ENCODE data around the gene MCM6.
"Not testable (repeated sequence)": the region's sequence is repeated elsewhere in the genome, so short reads cannot be mapped to it uniquely, and the experiment has no call there.

MCM6 gene

DNA sequence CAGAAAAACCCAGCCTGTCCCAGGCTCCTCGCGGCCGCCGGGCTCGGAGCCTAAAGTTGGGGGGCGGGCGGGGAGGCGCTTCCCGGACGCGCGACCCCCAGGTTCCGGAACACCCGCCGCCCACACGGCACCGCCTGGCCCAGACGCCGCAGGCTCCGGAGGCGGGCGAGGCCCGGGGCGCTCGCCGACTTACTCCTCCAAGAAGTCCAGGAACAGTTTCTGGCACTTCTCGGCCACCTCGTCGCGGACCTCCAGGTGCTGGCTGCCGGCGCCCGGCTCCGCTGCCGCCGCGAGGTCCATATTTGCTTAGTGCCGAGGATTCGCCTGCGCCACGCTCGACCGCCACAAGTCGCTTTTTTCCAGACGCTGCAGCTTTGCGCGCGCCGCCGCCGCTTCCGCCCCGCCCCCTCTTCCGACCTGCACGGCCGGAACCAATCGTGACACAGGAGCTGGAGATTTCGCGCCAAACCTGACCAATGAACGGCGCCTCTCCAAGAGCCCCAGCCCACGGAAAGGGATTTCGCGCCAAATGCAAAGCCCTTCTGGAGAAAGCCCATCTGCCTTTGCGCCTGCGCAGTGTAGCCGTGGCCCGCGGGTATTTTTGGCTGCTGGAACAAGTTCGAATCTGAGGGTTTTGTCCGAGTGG is at the start of gene MCM6:
Gene MCM6 (minus strand): TSS at position 378 of the 646 bp plus-strand sequence. CDS start 78 bp downstream, at position 300.
- peak; percentile 99 for DNase-seq (ENCODE audit: low spot score)

DNA sequence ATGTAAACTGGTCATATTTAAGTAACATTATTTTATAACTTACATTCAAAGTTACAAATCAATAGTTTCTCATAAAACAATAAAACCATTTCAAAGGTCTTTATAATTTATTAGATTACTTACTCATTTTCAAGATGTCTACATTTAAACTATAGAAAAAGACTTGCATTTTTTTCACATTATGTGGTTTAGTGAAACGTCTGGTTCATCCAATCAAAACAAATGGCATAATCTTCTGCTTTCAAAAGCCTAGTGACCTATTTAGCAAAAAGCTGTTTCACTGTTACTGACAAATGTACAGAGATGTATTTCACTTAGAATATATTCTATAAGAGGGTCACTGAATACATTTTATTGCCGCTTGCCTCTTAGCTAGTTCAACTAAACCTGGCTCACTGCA is 49.3 kb upstream of the MCM6 start:
- no peak for DNase-seq (ENCODE audit: low spot score)

GRCh38 chr2:135916207-135916606 is 40.0 kb upstream of the MCM6 start:
- peak; percentile 47 for DNase-seq (ENCODE audit: low spot score)

GRCh38 chr2:135914485-135914884 is 38.2 kb upstream of the MCM6 start:
- no peak for DNase-seq (ENCODE audit: low spot score)

GRCh38 chr2:135913727-135914365 is 37.6 kb upstream of the MCM6 start:
- peak; percentile 58 for DNase-seq (ENCODE audit: low spot score)

DNA sequence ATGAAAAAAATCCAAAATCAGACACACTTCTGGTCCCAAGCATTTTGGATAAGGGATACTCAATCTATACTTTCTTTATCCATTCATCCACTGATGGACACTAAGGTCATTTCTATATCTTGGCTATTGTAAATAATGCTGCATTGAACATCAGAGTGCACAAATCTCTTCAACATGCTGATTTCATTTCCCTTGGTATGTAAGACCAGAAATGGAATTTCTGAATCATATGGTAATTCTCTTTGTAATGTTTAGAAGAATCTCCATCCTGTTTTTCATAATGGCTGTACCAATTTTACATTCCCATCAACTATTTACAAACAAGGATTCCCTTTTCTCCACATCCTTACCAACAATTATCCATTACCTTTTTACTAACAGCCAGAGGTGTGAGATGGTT is 33.7 kb upstream of the MCM6 start:
- DNase-seq (ENCODE audit: low spot score): no peak

DNA sequence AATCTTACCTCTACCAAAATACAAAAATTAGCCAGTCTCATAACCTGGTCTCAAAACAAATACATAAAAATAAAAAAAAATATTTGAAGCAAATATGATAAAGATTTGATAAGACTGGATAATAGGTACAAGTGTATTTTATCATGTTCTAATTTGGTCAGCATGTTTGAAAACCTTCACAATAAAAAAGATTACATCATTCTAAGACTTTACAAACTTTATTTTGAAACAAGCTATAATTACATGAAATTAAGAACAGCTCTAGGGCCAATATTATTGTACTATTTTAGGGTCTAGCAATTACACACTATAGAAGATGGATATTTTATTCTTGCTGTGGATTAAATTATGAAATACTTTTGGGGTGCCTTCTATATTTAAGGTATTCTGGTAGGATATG is 29.4 kb upstream of the MCM6 start:
- DNase-seq (ENCODE audit: low spot score): no peak

DNA sequence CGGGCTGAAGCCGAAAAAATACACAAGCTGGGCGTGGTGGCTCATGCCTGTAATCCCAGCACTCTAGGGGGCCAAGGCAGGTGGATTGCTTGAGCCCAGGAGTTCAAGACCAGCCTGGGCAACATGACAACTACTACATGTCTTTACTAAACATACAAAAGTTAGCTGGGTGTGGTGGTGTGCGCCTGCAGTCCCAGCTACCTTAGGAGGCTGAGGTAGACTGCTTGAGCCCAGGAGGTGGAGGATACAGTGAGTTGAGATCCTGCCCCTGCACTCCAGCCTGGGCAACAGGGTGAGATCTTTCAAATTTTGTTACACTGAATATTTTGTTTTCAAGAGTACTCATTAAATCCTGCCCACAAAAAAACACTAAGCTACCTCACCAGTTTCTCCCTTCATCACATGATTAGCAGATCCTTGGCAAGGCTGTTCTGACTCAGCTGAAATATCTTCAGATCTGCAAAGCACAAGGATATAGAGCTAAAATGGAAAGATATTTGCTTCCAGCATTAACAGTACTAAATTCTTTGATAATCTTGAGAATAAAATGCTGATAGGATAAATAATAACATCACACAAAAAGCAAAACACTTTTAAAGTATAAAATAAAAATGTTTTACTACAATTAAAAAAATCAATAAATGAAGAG is 28.2 kb upstream of the MCM6 start:
- peak; percentile 30 for DNase-seq (ENCODE audit: low spot score)

DNA sequence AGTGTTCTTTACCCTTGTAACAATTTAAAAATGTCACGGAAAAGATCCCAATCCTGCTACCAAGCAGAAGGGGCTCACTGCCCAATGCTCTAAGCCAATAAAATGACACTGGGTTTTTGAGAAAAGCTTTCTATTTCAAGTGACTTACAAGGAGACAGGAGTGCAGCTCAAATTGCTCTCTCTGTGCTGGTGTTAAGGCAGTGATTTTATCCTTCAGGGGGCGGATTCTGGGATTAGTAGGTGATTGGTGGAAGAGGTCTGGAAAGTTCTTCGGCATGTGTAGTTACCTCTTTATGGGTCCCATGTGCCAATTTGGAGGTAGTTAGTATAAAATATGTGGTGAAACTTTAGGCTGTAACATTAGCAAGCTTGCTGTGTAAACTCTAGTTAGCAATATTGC is 27.4 kb upstream of the MCM6 start:
- DNase-seq (ENCODE audit: low spot score): no peak

DNA sequence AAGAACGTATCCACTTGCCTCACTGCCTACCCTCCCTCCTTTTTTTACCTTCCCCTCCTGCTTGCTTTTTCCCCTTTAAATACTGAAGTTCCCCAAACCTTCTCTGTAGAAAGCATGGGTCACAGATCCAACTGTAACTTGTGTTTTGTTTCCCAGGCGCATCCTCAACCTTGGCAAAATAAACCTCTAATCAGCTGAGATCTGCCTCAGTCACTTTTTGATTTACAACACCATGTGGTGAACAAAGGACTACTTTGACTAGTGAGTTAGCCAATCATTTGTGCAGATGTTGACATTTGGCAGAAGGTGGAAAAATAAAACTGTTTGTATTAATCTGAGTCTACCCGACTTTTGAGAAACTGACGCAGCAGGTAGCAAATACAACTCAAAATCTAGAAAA is 23.3 kb upstream of the MCM6 start:
- DNase-seq (ENCODE audit: low spot score): no peak

GRCh38 chr2:135898234-135898786 is 22.1 kb upstream of the MCM6 start:
- peak; percentile 12 for DNase-seq (ENCODE audit: low spot score)

DNA sequence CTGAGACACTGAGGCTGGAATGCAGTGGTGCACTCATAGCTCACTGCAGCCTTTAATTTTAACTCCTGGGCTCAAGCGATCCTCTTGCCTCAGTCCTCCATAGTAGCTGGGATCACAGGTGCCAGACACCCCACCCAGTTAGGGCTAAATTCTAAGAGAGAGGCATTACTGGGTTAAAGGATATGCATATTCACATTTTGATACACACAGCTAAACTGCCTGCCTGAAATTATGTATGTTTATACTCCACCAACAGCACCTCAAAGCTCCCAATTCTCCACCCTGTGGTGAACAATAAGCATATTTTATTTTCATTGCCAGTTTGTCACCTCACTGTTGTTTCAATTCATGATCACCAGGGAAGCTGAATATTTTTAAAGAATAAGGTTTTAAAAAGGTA is 18.7 kb upstream of the MCM6 start:
- DNase-seq (ENCODE audit: low spot score): no peak

DNA sequence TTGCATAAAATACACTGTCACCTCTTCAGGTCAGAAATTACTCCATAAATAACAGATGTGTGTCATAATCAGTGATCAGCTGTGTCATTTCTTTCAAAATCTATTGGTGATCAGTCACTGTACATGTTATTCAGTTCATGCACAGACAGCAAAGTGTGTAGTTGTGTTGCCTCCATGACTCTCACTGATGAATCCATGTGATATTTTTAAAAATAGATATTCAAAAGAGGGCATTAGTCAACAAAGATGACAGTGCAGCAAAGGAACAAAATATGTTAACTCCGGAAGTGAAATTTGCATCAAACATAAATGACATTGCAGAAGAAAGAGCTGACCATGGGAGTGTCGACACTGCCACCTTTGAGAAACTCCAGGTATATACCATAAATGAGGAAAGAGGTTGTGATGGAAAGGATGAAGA is 17.1 kb upstream of the MCM6 start:
- DNase-seq (ENCODE audit: low spot score): no peak

GRCh38 chr2:135890835-135891234 is 14.6 kb upstream of the MCM6 start:
- no peak for DNase-seq (ENCODE audit: low spot score)

DNA sequence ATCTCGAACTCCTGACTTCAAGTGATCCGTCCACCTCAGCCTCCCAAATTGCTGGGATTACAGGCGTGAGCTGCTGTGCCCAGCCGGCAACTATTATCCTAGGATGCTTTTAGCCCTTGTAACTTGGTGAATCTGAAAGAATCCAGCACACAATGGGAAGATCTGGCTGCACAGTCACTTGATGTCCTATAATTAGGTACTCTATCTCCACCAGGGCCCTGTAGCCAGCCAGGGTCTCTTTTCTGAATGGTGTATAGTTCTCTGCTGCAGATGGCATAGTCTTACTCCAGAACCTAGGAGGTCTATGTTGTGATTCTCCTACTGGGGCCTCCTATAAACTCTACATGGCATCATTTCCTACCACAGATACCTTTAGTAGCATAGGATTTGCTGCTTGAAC is 13.9 kb upstream of the MCM6 start:
- DNase-seq (ENCODE audit: low spot score): no peak

DNA sequence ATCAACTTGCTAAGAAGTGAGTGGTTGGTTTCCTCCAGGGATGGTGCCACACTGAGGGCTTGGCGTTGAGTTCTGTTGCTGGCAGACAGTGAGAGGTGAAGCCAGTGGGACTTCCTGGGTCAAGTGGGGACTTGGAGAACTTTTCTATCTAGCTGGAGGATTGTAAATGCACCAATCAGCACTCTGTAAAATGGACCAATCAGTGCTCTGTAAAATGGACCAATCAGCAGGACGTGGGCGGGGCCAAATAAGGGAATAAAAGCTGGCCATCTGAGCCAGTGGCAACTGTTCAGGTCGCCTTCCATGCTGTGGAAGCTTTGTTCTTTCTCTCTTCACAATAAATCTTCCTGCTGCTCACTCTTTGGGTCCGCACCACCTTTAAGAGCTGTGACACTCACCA is 12.3 kb upstream of the MCM6 start:
- not testable (repeated sequence) for DNase-seq (ENCODE audit: low spot score)

DNA sequence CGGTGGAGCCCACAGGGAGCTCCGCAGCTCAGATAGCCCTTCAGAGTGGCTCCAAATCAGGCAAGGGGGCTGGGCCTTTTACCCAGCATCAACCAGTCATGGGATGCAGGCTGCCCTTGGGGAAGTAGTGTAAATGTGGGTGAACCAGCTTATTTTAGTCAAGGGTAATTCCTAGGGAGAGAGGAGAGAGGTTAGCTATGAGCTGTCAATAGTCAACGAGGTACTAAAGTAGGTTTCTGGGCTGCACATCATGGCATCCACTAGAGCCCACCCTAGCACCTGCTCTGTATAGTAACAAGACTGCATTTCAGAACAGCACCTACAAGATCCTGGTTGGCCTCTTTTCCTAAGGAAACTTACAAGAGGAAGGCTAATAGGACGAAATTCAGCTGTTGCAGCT is 9.5 kb upstream of the MCM6 start:
- DNase-seq (ENCODE audit: low spot score): no peak

GRCh38 chr2:135882415-135882814 is 6.2 kb upstream of the MCM6 start:
- no peak for DNase-seq (ENCODE audit: low spot score)

DNA sequence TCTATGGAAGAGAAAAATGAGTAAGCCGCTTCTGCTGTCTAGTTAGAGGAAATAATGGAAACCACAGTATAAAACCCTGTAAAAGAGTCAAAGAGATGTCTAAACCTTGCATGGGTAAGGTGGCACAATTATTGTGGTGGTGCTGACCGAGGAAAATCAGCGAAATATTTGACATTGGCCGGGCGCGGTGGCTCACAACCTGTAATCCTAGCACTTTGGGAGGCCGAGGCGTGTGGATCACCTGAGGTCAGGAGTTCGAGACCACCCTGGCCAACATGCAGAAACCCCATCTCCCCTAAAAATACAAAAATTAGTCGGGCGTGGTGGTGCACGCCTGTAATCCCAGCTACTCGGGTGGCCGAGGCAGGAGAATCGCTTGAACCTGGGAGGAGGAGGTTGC is 527 bp upstream of the MCM6 start:
- not testable (repeated sequence) for DNase-seq (ENCODE audit: low spot score)

DNA sequence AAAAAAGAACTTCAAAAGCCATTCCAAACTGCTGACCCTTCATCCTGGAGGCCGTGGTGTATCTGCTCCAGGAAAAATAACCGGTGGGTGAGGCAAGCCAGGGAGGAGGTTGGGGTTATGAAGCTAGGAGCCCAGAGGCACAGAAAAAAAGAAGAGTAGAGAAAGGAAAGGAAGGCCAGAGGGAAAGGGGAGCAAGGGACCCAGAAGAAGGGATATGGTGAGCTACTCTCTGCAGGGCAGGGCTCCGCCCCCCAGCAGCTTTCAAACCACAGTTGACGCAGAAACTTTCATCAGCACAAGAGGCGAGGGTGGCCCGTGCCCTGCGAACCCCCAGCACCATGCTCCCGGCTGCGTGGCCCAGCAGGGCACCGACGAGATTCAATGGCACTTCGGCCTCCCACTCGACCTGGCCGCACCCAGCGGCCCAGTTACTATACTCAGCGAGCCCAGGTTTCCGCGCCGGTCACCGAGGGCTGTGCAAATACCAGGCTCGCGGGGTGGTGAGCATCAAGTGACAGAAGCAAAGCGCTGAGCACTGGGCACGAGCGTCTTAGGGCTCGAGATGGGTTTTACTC is 665 bp downstream of the MCM6 start:
- DNase-seq (ENCODE audit: low spot score): peak; percentile 55

DNA sequence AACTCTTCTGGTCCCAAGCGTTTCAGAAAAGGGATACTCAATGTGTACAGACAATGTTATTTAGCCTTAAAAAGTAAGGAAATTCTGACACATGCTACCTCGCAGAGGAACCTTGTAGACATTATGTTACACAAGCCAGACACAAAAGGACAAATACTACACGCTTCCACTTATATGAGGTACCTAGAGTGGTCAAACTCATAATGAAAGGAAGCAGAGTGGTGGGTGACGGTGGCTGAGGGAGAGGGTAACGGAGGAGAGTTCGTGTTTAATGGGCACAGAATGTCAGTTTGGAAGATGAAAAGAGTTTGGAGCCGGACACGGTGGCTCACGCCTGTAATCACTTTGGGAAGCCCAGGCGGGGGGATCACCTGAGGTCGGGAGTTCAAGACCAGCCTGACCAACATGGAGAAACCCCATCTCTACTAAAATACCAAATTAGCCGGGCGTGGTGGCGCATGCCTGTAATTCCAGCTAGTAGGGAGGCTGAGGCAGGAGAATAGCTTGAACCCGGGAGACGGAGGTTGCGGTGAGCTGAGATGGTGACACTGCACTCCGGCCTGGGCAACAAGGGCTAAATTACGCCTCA is 1.4 kb downstream of the MCM6 start:
- DNase-seq (ENCODE audit: low spot score): no peak

DNA sequence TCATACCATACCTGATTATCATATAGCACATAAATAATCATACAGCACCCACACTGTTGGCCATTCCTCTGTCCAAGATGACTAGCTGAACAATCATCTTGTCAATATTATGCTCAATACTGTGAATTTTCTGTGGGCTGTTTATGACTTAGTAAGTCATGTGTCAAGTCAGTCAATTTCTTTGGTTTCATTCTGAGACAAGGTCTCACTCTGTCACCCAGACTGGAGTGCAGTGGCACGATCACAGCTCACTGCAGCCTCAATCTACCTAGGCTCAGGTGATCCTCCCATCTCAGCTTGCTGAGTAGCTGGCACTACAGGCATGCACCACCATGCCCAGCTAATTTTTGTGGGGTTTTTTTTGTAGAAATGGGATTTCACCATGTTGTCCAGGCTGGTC is 5.7 kb downstream of the MCM6 start:
- no peak for DNase-seq (ENCODE audit: low spot score)
